ENCODE measurements around the gene AGAP1.

GRCh38 chr2:235472443-235472842 lies 21.4 kb upstream of the AGAP1 start:
- TF ChIP-seq POLR2AphosphoS5 (IDR thresholded peaks at IDR 0.05; ENCODE audit: low read depth, low read length) = no peak
- no peak for TF ChIP-seq TAF1 (IDR thresholded peaks at IDR 0.05; ENCODE audit: low read depth, low read length)
- no peak for TF ChIP-seq POLR2A (IDR thresholded peaks at IDR 0.05; ENCODE audit: low read depth, low read length)
- TF ChIP-seq POU2F2 (IDR thresholded peaks at IDR 0.05; ENCODE audit: low read depth, low read length) = no peak
- no peak for TF ChIP-seq PAX5 (IDR thresholded peaks at IDR 0.05; ENCODE audit: insufficient read depth, low read length, severe bottlenecking)
